Activated CD4-positive, alpha-beta T cell treated with anti-CD3 and anti-CD28 coated beads, Interleukin-2, amount 50 U/mL, for 16 hours (primary cell): ENCODE measurements around the gene VPS25.
"Not testable (repeated sequence)": the region's sequence is repeated elsewhere in the genome, so short reads cannot be mapped to it uniquely, and the experiment has no call there.

Experiments
- DNase-seq: peaks from one replicate; pipeline ENCODE4 v3.0.0-alpha.2; 2020

VPS25 gene

DNA sequence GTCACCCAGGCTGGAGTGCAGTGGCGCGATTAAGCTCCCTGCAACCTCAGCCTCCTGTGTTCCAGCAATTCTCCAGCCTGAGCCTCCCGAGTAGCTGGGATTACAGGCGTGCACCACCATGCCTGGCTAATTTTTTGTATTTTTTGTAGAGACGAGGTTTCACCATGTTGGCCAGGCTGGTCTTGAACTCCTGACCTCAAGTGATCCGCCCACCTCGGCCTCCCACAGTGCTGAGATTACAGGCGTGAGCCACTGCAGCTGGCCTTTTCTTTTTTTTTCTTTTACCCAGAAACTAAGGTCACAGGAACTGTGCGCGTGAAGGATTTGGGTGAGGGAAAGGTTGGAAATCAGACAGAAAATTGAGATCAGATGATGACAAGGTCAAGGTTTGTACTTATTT, 3.3 kb upstream of the VPS25 start:
- DNase-seq: not testable (repeated sequence)

DNA sequence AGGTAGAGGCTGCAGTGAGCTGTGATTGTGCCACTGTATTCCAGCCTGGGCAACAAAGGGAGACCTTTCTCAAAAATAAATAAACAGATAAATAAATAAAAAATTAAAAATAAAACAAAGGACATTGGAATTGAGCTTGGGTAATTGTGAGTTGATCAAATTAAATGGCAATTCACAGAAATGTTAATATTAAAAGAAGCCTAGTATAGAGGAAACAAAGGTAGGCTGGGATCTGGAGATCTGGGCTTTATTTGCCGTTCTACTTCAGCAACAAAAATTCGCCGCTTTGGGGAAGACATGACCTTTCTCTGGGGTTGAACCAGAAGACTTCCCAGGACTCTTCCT, 332 bp upstream of the VPS25 start:
- no peak for DNase-seq

DNA sequence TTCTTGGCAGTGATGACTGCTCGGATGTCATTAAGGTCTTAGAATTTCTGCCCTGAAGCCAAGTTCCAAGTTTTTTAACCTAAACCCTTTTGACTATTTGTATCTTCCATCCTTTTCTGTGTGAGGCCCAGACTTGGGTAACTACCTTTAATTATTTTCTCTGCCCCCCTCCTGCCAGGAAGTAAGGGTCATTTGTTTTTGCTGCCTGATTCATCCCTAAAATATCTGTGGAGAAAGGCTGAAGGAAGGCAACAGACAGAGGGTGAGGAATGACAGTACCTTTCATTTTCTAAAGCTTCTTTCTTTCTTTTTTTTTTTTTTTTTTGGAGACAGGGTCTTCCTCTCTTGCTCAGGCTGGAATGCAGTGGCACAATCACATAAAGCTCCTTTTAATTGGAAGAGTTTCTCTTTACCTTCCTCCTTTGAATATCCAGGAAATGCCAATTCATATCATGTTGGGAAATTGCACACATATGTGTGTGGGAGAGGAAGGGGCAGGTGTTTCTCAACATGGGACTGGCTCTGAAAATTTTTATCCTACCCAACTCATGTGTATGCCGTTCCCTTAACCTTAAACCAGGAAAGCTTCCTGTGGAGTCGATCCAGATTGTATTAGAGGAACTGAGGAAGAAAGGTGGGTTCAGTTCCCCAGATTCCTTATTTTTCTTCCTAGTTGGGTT, 957 bp downstream of the VPS25 start:
- no peak for DNase-seq

DNA sequence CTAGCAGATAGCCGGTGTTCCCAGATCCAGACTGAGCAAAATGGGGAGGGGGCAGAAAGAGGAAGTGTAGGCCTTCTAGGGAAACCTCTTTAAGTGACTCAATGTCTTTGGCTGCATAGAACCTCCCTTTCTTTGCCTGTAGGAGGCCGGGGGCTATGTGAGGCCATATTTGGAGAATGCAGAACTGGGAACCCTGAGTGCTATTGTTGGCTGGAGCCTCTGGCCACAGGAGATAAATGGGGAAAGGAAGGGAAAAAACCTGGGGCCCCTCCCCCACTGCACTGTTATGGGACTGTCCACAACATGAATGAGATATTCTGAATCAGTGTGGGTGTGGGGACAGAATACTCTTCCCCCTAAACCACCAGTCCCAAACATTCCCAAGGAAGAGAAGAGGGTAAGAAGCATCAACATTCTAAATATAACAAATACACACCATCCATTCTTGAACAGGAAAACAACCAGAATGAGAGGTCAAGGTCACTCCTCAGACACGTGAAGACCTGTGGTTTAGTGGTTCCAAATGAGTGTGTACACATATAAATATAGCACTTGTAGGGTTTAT, 2.4 kb downstream of the VPS25 start:
- DNase-seq: no peak

DNA sequence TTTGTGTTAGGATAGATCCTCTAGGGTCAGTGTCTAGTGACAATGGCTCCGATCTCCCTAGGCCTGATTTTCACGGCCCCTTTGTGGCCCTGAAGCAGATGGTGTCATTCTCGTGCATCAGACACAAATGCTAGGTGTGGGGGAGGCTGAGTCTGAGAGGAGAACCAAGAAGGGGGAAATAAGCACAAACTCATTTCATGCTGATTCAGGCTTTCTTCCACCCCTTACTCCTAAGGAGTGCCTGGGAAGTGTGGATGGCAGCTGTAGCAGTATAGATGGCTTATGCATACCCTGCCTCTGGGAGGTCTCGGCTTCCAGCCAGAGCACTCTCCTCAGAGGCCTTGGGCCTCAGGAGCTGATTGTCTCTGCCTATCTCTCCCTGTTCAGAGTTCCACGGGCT, 5.3 kb downstream of the VPS25 start:
- DNase-seq: no peak

DNA sequence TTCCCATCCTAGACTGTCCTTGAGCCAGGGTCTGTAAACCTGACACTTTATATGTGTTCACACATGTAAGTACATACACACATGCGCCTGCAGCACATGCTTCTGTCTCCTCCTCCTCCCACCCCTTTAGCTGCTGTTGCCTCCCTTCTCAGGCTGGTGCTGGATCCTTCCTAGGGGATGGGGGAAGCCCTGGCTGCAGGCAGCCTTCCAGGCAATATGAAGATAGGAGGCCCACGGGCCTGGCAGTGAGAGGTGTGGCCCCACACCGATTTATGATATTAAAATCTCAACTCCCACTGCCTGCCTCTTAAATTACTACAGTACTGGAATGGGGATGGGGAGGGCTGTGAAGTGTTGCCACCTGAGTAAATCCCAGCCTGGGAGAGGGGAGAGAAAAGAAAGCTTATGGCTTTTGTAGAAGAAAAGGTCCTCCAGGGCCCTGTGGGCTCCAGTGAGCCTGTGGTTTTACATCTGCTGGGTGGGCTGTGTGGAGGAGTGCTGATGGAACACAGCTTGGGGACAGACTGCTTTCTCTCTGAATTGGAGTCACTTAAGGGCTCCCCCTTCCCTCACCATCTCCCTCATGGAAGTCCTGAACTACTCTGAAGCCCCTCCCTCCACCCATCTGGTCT, 6.2 kb downstream of the VPS25 start:
- no peak for DNase-seq

DNA sequence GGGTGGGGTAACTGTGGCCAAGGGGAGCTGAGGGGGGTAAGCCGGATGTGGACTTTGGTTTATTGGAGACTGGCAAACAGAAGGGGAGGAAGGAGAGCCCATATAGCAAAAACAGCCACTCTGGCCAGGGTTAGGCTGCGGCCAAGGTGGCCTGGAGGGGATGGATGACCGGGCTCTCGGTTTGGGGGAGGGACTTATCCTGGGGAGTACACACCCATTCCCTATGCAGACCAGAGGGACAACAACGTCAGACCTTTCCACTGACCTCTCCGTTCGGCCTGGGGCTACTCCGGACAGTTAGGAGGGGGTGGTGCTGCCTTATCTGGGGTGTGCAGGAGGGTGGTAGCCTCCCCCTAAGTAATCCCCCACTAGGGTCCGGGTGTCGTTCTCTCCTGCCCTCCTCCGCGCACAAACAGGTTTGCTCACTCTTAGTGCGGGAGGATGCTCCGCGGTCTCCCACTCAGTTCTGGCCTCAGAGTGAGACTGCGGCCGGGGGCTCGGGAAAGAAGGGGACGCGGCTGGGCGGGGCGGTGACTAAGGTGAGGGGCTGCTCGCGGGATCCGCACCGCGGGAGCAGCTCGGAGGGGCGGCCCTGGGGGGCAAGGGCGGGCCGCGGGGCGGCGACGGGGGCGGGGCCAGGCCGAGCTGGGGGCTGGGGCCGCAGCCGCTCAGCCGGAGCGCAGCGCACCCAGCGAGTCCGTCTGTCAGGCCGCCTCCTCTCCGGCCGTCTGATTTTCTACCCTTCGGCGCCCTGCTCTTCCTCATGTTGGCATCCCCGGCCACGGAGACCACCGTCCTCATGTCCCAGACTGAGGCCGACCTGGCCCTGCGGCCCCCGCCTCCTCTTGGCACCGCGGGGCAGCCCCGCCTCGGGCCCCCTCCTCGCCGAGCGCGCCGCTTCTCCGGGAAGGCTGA, 6.9 kb downstream of the VPS25 start, which contains the start of gene WNK4:
Gene WNK4, plus strand, starts transcription at position 675 of the 915 bp plus-strand sequence. Its CDS starts 89 bp downstream, at position 764.
- no peak for DNase-seq

DNA sequence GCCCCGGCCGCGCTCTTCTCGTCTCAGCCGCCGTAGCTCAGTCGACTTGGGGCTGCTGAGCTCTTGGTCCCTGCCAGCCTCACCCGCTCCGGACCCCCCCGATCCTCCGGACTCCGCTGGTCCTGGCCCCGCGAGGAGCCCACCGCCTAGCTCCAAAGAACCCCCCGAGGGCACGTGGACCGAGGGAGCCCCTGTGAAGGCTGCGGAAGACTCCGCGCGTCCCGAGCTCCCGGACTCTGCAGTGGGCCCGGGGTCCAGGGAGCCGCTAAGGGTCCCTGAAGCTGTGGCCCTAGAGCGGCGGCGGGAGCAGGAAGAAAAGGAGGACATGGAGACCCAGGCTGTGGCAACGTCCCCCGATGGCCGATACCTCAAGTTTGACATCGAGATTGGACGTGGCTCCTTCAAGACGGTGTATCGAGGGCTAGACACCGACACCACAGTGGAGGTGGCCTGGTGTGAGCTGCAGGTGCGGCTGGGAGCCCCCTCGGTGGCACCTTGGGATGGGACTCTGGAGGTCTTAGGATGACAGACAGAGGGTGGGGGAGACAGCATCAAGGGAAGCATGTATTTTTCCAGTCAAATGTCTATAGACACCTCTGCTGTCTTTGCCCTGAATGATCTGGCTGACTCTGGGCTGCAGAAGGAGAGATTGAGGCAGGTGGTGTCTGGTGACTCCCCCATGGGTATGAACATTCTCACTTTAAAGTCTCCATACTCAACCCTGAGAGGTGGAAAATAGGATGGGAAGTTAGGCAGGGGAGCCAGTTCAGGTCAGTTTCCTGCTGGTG, 7.8 kb downstream of the VPS25 start:
- DNase-seq: no peak

DNA sequence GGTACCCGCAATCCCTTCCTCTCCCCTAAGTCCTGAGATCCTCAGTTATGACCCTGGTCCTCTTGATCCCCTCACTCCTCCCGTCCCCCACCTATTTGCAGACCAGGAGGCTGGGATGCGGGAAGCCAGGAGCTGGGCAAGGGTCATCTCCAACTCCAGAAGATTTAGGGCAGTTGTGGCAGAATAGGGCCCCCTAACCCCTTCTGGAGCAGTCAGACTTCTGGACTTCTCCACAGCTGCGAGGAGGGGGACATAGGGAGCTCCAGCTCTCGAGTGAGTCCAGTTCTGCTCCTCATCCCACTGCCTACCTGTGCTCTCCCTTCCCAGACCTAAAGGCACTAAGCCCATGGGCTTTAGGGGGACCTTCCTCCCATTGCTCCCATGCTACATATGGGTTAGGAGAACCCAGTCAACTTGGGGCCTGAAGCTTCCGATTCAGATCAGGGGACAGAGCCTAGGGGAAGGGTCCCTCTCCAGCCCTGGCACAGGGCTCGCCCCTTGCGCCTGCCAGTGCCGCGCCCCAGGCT, 8.5 kb downstream of the VPS25 start:
- no peak for DNase-seq

DNA sequence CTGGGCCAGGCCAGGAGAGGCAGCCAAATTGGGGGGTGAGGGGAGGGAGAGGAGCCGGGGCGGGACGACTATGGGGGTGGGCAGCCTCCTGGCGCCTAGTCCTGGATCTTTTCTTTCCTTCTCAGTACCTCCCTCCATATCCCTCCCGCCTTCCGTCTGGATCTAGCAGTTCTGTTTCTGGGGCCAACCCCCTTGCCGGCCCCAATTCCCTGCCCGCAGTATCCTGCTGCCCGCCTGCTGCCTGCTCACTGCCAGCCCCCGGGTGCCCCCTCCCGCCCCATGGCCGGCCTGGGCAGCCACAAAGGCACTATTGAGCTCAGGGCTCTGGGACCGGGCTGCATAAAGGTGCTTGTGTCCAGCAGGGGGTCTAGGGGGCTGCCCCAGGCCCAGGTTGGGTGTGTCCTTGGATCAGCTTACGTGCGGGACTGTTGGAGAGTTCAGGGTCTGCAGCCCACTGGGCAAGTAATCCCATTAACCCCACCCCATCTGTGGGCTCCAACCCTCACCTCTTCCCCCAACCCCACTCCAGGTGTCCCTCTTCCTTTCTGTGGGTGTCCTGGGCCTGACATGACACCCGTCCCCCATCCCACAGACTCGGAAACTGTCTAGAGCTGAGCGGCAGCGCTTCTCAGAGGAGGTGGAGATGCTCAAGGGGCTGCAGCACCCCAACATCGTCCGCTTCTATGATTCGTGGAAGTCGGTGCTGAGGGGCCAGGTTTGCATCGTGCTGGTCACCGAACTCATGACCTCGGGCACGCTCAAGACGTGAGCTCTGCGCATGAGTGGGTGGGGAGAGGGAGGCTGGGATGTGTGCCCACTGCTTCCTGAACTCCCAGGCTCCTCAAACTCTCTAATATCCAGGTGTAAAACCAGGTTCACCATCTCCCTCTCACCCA, 9.2 kb downstream of the VPS25 start:
- DNase-seq: no peak

DNA sequence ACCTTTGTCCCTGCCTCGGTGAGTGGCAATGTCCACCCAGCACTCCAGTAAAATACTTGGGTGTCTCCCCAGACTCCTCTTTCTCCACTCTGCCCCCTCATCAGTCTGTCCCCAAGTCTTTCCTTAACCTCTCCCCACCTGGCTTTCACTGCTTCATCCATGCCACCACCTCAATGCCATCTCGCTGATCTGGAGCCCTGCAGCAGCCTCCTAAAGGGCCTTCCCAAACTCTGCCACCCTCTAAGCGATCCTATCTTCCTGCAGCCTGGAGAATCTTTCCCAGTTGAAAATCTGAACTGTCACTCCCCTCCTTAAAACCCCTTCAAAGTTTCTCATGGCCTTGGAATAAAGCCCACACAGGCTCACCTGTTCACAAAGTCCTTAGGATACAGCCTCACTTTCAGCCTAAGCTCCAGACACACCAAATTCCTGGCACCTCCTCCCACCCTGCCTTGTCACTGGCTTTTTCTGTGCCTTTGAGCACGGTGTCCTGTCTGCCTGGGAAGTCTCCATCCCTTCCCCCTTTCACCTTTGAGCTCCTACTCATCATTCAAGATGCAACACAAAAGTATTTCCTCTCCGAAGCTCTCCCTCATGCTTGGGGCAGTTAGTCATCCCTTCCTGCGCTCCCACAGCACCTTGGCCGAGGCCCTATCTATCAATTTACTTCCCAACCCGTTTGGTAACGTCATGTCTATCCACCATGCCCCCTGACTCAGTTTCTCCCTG, 10.0 kb downstream of the VPS25 start:
- DNase-seq: no peak

DNA sequence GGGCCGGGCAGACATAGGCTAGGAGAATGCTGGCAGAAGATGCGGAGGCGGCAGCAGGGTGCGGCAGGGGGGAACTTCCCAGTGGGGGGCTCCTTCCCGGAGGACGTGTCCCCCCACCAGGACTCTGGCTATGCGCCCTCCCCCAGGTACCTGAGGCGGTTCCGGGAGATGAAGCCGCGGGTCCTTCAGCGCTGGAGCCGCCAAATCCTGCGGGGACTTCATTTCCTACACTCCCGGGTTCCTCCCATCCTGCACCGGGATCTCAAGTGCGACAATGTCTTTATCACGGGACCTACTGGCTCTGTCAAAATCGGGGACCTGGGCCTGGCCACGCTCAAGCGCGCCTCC, 10.5 kb downstream of the VPS25 start:
- DNase-seq: no peak

DNA sequence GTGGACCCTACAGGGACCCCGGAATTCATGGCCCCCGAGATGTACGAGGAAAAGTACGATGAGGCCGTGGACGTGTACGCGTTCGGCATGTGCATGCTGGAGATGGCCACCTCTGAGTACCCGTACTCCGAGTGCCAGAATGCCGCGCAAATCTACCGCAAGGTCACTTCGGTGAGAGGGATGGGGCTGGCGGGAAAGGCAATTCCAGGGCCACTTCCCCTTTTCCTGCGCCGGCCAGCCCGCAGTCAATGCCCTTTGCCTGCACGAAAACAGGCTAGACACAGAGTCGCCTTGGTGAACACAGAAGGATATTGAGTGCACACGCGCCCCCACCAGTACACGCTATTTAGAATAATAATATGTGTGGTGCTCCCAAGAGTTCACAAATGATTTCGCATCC, 11.2 kb downstream of the VPS25 start:
- DNase-seq: no peak

DNA sequence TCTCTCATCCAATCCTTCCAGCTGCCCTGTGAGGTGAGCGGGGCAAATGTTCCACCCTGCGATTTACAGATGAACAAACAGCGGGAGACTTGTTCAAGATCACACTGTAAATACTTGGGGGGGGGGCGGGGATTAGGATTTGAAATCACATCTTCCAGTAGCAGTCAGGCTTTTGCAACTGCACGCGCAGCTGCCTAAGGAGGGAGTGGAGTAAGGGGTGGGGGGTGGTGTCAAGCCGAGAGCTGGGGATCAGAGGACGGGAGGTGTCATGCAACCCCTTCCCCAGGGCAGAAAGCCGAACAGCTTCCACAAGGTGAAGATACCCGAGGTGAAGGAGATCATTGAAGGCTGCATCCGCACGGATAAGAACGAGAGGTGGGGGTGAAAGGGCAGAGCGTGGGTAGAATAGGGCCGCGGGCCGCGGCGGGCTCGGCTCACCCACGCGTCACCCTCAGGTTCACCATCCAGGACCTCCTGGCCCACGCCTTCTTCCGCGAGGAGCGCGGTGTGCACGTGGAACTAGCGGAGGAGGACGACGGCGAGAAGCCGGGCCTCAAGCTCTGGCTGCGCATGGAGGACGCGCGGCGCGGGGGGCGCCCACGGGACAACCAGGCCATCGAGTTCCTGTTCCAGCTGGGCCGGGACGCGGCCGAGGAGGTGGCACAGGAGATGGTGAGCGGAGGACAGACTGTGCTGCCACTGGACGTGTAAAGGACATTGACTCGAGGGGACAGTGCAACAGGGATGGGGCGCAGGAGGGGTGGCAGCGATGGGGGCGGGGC, 11.8 kb downstream of the VPS25 start:
- DNase-seq: no peak

DNA sequence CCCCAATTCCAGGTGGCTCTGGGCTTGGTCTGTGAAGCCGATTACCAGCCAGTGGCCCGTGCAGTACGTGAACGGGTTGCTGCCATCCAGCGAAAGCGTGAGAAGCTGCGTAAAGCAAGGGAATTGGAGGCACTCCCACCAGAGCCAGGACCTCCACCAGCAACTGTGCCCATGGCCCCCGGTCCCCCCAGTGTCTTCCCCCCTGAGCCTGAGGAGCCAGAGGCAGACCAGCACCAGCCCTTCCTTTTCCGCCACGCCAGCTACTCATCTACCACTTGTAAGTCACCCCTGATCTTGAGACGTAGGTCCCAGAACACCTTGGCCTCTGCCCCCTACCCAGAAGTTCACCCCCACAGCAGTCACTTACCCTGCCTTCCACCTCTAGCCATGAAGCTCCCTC, 14.0 kb downstream of the VPS25 start:
- DNase-seq: no peak

DNA sequence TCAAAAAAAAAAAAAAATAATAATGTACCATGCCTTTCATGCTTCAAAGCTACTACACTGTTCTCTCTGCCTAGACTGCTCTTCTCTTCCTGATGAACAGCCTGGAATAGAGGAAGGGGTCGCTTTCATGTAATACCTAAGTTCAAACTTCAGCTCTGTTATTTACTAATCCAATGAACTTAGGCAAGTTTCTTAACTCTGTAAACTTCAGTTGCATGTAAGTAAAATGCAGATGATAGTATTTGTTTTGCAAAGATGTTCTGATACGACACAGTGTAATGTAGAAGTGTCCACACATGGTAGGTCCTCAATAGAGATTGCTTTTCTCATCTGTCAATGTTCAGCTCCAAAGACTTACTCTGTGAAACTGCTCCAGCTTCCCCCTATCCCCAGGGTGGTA, 18.7 kb downstream of the VPS25 start:
- DNase-seq: no peak

DNA sequence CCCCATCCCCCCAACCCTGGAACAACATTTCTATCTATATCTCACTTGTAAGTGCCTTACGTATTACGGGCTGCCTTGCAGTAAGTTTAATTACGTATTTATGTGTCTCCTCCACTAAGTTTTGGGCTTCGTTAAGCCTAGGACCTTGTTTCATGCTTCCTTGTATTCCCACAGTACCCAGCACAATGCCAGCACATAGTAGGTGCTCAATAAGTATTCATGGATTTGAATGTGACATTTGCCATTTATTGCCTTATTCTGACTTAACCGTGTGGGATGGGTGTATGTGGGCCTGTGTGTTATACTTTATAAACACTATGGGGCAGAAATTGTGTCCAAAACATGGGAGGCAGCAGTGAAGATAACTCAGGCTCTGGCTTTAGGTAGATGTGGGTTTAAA, 19.3 kb downstream of the VPS25 start:
- DNase-seq: no peak

DNA sequence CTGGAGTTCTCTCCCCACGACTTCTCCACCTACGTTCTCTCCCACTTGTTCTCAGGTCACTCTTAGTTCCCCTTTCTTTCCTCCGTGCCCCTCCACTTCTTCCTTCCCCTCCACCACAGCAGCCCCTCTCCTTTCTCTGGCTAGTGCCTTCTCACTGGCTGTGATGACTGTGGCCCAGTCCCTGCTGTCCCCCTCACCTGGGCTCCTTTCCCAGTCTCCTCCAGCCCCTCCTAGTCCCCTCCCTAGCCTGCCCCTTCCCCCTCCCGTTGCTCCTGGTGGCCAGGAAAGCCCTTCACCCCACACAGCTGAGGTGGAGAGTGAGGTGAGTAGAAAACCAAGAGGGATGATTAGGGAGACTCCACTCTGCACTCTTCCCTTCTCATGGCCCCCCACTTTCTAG, 21.8 kb downstream of the VPS25 start:
- no peak for DNase-seq

DNA sequence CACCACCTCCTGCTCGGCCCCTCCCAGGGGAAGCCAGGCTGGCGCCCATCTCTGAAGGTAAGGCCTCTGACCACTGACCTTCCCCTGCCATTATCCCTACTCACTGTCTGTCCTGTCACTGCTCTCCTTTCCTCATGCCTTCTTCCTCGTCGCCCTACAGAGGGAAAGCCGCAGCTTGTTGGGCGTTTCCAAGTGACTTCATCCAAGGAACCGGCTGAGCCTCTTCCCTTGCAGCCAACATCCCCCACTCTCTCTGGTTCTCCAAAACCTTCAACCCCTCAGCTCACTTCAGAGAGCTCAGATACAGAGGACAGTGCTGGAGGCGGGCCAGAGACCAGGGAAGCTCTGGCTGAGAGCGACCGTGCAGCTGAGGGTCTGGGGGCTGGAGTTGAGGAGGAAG, 22.2 kb downstream of the VPS25 start:
- no peak for DNase-seq
